NCI-H128 (cell line): ENCODE results near the gene ERN2.
"Not testable (repeated sequence)": the region's sequence is repeated elsewhere in the genome, so short reads cannot be mapped to it uniquely, and the experiment has no call there.

ENCODE experiments used
- DNase-seq: peaks from one replicate; lab custom pipeline; 2025; ENCODE audit not compliant: unreplicated experiment; lab: John Stamatoyannopoulos, UW

Gene ERN2

DNA sequence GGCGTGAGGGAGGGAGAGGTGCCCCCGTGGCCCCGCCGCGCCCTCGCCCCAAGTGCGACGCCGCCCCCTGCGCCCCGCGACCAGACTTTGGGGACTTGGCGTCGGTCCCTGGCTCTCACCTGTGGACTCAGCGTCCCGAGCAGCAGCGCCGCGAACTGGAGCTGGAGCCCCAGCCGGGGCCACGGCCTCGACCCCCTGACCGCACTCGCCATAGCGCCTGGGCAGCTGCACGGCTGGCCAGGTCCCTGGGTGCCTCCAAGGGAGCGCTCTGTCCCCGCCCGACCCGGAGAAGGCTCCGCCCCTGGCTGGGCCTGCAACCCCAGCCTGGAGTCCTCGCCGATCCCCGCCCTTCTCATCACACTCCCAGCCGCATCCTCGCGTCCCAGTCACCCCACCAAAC is at the start of gene ERN2:
ERN2 (minus strand) TSS at position 247 of the 400 bp plus-strand sequence; CDS start at position 212, 35 bp downstream.
- no peak for DNase-seq

DNA sequence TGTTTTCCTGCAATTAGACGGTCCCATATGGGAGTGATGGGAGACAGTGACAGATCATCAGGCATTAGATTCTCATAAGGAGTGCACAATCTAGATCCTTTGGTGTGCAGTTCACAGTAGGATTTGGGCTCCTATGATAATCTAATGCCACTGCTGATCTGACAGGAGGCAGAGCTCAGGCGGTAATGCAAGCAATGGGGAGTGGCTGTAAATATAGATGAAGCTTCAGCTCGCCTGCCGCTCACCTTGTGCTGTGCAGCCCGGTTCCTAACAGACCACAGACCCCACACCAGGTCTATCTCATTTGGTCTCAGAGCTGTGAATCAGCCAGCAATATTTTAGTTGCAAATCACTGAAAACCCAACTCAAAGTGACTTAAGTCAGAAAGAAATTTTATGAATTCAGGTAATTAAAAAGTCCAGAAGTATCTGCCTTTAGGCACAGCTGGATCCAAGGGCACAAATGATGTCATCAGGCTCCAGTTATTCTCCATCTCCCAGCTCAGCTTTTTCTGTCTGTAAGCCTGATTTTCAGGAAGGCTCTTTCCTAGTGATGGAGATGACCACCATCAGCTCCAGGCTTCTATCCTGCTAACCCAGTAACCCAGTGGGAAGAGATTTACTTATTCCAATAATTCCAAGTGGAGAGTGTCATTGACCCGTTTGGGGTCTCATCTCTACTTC is 45.1 kb upstream of the ERN2 start:
- no peak for DNase-seq

DNA sequence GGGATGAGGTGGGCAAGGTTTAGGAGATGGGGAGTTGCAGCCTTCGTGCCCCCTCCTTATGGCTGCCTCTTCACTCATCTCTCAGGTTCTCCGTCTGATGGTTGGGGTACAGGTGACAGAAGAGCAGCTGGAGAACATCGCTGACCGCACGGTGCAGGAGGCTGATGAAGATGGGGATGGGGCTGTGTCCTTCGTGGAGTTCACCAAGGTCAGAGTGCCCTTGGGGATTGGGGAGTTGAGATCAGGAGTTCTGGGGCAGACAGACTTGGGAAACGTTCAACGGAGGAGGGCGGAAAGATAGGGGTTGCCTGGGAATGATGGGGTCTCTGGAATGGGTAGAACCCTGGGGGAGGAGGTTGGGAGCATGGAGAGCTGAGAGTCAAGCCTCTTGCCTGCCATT is 44.1 kb upstream of the ERN2 start:
- no peak for DNase-seq

DNA sequence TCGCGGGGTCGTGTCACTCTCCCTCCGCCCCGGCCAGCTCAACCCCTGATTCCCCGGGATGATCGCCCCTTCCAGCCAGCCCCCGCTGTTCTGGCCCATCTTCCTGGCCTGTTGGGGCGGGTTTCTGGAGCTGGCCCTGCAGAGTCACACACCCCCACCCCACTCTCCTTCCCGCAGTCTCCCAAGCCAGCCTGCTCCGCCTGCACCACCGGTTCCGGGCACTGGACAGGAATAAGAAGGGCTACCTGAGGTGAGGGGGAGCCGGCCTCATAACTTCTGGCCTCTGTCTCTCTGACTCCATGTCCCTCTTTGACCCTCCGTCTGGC is 42.4 kb upstream of the ERN2 start:
- no peak for DNase-seq

DNA sequence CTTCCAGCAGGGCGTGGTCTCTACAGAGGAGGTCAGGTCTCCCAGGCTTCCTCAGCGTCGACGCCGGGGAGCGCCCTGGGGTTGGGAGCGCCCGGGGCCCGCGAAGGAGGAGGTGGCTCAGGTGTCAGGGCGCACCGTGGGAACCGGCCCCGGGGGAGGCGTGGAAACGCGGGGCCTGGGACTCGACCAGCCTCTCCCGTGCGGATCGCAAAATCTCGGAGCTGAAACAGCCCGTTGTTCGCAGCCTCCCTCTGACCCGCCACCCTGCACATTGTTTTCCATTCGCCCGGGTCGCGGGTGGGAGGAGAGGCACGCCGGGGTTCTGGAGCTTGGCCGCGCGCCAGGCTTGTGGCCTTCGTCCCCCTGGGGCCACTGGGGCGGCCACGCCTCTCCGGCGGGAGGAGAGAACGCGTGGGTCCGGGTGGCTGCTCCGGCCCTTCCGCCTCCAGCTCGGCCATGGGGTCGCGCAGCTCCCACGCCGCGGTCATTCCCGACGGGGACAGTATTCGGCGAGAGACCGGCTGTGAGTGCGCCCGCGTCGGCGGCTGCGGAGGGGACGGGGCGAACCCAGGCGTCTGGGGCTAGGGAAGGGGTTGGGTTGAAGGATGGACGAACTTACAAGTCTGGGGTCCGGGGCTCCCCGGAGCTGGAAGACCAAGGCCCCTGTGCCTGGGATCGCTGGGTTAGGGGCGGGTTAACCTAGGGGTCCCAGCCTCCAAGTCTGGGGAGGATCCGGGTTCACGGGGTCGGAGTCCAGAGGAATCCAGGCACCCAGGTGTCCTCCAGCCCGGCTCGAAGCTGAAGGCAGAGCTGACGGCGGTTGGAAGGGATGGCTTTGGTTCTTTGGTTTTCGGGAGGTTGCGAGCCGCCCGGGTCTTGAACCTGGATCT is 41.8 kb upstream of the ERN2 start, which contains the start of gene CHP2:
CHP2 (plus strand) TSS at position 433 of the 890 bp plus-strand sequence; CDS start at position 457, 24 bp downstream.
- DNase-seq = no peak

DNA sequence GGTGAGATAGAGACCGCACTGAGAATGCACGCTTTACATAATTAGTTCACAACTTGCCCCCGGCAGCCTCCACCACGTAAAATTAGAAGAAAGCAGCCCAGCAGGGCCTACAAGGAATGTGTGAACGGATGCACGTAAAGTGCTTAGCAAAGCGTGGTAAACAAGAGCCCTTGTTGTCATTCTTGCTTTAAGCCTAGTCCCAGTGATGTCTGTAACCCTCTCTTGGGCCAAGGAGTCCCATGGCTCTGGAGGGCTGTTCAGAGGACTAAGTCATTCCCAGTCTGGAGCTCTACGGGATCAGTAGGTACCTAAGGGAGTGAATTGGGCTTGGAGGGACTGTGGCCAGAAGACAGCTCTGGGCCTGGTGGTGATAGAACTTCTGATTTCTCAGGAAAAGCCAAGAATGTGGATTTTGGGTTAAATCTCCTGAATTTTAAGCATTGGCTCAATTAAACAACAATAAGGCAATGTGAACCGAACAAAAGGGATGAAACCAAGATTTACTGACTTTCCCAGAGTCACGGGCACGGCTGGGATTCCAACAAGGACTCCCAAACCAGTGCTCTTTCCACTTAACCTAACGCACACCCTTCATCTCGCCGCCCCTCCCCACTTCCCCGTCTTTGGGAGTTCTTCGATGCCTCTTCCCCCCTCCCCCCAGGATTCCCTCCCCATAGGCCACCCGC is 41.0 kb upstream of the ERN2 start:
- no peak for DNase-seq

DNA sequence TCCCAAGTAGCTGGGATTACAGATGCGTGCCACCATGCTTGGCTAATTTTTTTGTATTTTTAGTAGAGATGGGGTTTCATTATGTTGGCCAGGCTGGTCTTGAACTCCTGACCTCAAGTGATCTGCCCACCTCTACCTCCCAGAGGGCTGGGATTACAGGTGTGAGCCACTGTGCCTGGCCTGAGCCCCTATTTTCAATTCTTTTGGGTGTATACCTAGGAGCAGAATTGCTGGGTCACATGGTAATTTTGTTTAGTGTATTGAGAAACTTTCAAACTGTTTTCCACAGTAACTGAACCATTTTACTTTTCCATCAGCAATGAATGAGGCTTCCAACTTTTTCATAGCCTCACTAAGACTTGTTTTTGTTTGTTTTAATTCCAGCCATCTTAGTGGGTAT is 38.0 kb upstream of the ERN2 start:
- not testable (repeated sequence) for DNase-seq

DNA sequence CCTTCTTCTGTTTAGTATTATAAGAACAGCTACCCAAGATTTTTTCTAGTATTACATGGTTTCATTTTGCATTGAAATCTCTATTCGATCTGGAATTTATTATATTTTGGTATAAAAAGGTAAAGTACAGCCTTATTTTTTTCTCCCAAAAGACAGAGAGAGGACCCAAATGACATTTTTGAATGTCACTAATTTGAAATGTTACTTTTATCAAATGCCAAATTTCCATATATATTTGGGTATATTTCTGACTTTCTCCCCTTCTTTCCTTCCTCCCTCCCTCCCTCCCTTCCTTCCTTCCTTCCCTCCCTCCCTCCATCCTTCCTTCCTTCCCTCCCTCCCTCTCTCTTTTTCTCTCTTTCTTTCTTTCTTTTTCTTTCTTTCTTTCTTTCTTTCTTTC is 35.6 kb upstream of the ERN2 start:
- DNase-seq = no peak

DNA sequence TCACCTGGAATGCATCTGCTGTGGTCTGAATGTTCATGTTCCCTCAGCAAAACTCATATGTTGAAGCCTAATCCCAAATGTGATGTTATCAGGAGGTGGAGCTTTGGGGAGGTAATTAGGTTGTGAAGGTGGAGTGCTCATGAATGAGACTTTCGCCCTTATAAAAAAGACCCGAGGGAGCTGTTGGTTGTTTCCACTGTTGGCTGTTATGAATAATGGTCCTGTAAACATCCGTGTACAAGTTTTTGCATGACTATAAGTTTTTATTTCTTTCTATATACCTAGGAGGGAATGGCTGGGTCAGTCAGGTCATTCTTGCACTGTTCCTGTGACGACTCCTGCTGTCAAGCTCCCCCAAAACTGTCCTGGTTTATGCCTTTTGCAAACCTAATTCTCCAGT is 32.2 kb upstream of the ERN2 start:
- DNase-seq = no peak

DNA sequence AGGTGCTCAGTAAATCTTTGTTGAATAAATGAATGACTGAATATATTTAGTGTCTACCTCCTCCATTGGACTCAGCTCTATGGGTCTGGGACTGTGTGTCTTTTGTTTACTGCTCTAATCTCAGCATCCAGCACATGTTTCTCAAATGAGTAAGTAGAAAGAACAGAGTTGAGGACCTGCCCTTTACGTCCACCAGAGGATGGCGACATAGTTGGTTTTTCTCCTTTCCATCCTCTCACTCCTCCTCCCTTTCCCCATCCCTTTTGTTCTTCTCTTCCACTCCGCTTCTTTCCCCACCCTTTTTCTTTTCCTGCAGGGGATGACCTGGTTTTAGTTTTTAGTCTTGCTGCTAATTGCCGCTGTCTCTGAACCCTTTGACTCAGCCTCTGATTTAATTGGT is 29.7 kb upstream of the ERN2 start:
- no peak for DNase-seq

DNA sequence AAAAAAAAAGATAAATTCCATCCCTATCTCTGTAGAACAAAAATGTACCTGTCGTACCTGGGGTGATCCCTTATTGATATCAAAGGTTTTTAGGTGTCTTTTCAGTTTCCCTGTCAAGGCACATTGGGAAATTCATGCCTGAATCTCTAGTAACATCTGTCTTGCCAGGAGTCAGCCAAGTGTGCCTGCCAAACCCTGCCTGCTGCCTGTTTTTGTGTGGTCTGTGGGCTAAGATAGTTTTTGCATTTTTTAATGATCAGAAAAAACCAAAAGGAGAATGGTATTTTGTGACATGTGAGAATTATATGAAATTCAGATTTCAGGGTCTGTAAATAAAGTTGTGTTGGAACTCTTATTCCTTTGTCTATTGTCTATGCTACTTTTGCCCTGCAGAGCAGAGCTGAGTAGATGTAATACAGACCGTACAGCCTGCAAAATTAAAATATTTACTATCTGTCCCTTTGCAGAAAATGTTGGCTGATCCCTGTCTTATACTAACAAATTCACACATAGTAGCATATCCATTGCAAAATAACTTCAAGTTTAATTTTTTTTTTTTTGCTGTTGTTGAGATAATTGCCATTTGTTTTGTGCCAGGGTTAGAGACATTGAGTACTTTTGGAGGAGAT is 28.8 kb upstream of the ERN2 start:
- no peak for DNase-seq

DNA sequence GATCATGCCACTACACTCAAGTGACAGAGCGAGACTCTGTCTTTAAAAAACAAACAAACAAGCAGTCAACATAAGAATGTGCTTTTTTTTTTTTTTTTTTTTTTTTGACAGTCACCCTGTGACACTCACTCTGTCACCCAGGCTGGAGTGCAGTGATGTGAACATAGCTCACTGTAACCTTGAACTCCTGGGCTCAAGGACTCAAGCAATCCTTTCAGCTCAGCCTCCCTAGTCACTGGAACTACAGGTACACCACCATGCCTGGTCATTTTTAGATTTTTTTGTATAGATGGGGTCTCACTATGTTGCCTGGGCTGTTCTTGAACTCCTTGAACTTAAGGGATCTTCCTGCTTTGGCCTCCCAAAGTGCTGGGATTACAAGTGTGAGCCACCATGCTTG is 26.5 kb upstream of the ERN2 start:
- no peak for DNase-seq

DNA sequence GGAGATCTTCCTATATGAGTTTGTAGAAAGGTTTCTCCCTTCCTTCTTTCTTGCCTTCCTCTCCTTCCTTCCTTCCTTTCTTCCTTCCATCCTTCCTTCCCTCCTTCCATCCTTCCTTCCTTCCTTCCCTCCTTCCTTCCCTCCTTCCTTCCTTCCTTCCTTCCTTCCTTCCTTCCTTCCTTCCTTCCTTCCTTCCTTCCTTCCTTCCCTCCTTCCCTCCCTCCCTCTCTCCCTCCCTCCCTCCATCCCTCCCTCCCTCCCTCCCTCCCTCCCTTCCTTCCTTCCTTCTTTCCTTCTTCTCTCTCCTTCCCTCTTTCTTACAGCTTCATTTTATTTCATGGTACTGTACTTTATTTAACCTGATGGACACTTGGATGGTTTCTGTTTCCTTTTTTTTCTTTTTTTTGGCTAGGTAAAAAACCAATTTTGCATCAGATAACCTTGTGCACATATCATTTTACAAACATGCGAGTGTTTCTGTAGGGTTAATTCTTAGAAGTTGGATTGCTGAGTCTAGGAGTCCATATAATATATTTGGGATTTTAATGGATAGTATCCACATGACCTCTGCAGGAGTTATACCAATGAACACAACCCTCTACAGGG is 24.5 kb upstream of the ERN2 start:
- DNase-seq = not testable (repeated sequence)

DNA sequence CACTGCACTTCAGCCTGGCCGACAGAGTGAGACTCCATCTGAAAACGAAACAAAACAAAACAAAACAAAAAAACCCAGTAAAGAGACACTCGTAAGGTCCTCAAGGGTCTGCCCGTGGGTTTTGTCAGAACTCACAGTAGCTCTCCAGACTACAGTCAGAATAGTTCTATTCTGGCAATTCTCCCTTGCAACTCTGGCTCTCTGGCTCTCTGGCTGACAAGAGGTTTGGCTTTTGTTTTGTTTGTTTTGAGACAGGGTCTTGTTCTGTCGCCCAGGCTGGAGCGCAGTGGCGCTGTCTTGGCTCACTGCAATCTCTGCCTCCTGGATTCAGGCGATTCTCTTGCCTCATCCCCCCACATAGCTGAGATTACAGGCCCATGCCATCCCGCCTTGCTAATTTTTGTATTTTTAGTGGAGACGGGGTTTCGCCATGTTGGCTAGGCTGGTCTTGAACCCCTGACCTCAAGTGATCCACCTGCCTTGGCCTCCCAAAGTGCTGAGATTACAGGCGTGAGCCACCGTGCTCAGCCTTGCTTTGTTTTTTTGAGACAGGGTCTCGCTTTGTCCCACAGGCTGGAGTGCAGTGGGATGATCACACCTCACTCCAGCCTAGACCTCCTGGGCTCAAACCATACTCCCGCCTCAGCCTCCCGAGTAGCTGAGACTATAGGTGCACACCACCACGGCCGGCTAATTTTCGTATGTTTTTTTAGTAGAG is 21.3 kb upstream of the ERN2 start:
- no peak for DNase-seq

DNA sequence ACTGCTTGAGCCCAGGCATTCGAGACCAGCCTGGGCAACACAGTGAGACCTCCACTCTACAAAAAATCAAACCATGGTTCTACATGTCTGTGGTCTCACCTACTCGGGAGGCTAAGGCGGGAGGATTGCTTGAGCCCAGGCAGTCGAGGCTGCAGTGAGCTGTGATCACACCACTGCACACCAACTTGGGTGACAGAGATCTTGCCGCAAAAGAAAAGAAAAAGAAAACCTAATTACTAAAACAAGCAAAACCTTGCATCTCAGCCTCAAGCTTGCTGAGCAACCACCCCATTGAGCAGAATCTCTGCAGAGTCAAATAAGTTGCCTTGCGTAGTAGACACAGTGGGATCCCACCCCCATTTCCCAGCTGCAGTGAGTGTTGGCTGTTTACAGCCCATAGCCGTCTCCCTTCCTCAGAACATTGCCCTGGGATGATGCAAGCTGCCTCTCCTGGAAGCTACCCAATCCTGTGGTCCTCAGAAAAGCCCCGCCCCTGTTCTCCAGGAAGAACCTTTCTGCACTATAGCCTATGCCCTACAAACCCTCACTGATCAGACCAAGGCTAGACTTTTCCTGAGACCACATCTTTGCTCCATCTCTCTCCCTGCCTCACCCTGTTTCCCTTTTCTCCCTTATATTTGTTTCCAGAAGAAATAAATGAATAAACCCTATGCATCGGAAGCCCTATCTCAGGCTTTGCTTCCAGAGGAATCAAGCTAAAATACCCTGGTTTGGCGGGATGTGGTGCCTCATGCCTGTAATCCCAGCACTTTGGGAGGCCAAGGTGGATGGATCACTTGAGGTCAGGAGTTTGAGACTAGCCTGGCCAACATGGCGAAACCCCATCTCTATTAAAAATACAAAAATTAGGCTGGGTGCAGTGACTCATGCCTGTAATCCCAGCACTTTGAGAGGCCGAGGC is 16.7 kb upstream of the ERN2 start:
- no peak for DNase-seq

DNA sequence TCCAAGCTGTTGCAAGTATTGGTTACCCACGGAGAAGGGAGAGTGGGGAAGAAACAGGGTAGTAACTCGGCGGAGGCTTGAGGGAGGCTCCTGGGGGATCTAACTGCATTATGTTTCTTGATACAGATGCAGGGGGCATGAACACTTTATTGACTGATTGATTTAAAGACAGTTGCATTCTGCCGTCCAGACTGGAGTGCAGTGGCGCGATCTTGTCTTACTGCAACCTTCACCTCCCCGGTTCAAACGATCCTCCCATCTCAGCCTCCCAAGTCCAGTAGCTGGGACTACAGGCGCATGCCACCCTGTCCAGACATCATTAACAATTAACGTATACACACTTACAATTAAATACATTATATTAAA is 15.1 kb upstream of the ERN2 start:
- DNase-seq = no peak

DNA sequence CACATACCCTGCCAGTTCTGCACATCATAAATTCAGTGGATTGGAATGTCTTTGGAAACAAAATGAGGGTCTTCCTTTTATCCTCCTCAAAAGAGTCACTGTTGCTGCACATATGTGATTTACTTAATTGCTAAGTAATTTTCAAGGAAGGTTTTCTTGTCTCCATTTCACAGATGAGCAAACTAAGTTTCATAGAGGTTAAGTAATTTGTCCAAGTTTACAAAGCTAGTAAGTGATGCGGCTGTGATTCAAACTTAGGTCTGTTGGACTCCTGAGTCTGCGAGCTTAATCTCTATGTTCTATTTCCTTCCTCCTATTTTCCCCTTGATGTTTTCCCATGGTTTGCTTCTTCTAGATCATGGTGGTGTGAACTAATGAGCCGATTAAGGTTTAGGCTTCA is 13.7 kb upstream of the ERN2 start:
- DNase-seq = no peak

DNA sequence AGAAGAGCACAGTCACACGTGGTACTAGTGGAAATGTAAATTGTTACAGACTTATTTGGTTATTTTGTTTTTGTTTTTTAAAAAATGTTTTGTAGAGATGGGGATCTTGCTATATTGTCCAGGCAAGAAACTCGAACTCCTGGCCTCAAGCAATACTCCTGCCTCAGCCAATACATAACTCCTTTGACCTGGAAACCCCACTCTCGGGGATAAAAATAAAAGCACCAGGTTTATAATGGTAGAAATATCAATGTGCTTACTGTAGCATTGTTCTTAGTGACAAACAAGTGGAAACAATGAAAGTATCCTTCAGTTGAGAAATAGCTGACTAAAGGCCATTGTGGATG is 11.7 kb upstream of the ERN2 start:
- no peak for DNase-seq

DNA sequence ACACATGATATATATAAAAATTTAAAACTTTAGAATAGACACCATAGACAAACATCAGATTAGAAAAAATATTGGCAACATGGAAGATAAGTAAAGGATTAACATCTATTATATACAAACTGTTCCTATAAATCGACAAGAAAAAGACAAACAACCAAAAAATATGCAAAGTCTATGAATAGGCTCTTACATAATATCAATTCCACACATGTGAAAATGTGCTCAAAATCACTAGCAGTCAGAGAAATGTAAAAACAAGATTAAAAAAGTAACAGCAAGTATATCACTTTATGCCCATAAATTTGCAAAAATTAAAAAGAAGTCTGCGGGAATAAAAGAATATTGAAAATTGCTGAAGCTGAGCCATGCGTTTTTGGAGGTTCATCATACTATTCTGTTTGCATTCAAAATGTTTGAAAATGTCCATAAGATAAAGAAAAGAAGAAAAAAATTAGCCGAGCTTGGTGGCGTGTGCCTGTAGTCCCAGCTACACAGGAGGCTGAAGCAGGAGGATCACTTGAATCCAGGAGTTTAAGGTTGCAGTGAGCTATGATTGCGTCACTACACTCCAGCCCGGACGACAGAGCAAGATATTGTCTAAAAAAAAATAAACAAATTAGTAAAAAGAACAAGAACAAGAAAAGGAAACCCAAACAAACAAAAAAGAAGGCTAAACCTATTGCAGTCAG is 11.2 kb upstream of the ERN2 start:
- no peak for DNase-seq
